ENCODE data around the gene RUBCN. TPM values are rescaled to one million over a fixed set of nuclear protein-coding genes. Genes with fewer than 3 reads are reported as not detected.

Gene RUBCN
- total and polyA plus RNA-seq, 2 experiments from 2014 or later: 15.4 to 46.2 TPM

- DNase-seq (ENCODE audit: low read depth in 1 of 2, low spot score in 1 of 2): no peak
- no peak for TF ChIP-seq CTCF (IDR thresholded peaks at IDR 0.05; ENCODE audit: low read depth, low read length)
- H3K4me1 ChIP-seq (ENCODE audit: low read depth): peaks cover 2% of the 10 kb centered on the region
- no peaks in the 10 kb centered on the region for H3K36me3 ChIP-seq
- H3K4me3 ChIP-seq: no peak overlapping the region
- no peak overlapping the region for H3K27ac ChIP-seq
- H3K27me3 ChIP-seq: no peaks in the 10 kb centered on the region
- no peaks in the 10 kb centered on the region for H3K9me3 ChIP-seq (ENCODE audit: low read depth)
Observed at GRCh38 chr3:197746209-197746608, 9.5 kb upstream of the RUBCN start.

- no peak for TF ChIP-seq CTCF (IDR thresholded peaks at IDR 0.05; ENCODE audit: low read depth, low read length)
- Histone ChIP-seq H3K4me3 (no peak overlapping the region), H3K4me1 (ENCODE audit: low read depth) (no peaks in the 10 kb centered on the region), H3K9me3 (ENCODE audit: low read depth) (no peaks in the 10 kb centered on the region), H3K27ac (no peak overlapping the region), H3K27me3 (no peaks in the 10 kb centered on the region), H3K36me3 (no peaks in the 10 kb centered on the region)
- DNase-seq (ENCODE audit: low read depth in 1 of 2, low spot score in 1 of 2): no peak
Observed at GRCh38 chr3:197742787-197743186, 6.1 kb upstream of the RUBCN start.

GRCh38 chr3:197737749-197738462 is 1.2 kb upstream of the RUBCN start:
- H3K27me3 ChIP-seq: no peaks in the 10 kb centered on the region
- no peaks in the 10 kb centered on the region for H3K9me3 ChIP-seq (ENCODE audit: low read depth)
- H3K4me3 ChIP-seq: peak overlapping the region; percentile 82
- TF ChIP-seq CTCF (IDR thresholded peaks at IDR 0.05; ENCODE audit: low read depth, low read length): no peak
- H3K36me3 ChIP-seq: no peaks in the 10 kb centered on the region
- peaks cover 7% of the 10 kb centered on the region for H3K4me1 ChIP-seq (ENCODE audit: low read depth)
- DNase-seq (ENCODE audit: low read depth in 1 of 2, low spot score in 1 of 2): no peak
- H3K27ac ChIP-seq: peak overlapping the region; percentile 84

GRCh38 chr3:197737319-197737649 is 580 bp upstream of the RUBCN start:
- H3K36me3 ChIP-seq: no peaks in the 10 kb centered on the region
- peak overlapping the region; percentile 82 for H3K4me3 ChIP-seq
- peak overlapping the region; percentile 84 for H3K27ac ChIP-seq
- DNase-seq (ENCODE audit: low read depth in 1 of 2, low spot score in 1 of 2): no peak
- TF ChIP-seq CTCF (IDR thresholded peaks at IDR 0.05; ENCODE audit: low read depth, low read length): no peak
- H3K4me1 ChIP-seq (ENCODE audit: low read depth): peaks cover 7% of the 10 kb centered on the region
- H3K27me3 ChIP-seq: no peaks in the 10 kb centered on the region
- H3K9me3 ChIP-seq (ENCODE audit: low read depth): no peaks in the 10 kb centered on the region

- no peaks in the 10 kb centered on the region for H3K27me3 ChIP-seq
- peak overlapping the region; percentile 82 for H3K4me3 ChIP-seq
- H3K4me1 ChIP-seq (ENCODE audit: low read depth): peaks cover 7% of the 10 kb centered on the region
- no peaks in the 10 kb centered on the region for H3K9me3 ChIP-seq (ENCODE audit: low read depth)
- no peaks in the 10 kb centered on the region for H3K36me3 ChIP-seq
- DNase-seq (ENCODE audit: low read depth in 1 of 2, low spot score in 1 of 2): peak in 1 of 2 donors; percentile 33
- TF ChIP-seq CTCF (IDR thresholded peaks at IDR 0.05; ENCODE audit: low read depth, low read length): no peak
- H3K27ac ChIP-seq: peak overlapping the region; percentile 68
Observed at GRCh38 chr3:197736010-197736490, 654 bp downstream of the RUBCN start.

Measured in cardiac muscle cell (in vitro differentiated cells and primary cell).